HepG2 (cell line): ENCODE results near the gene KCNK5. TPM values are rescaled to one million over a fixed set of nuclear protein-coding genes. Genes with fewer than 3 reads are reported as not detected.

Experiments used
- ATAC-seq: fragments of 200-7000 bp; cut with Tn5 transposase; 3 replicates; pipeline ENCODE4 v1.9.1; 2020; ENCODE audit warnings: mild to moderate bottlenecking, moderate library complexity
- BruUV-seq: library from RNA; stranded (reverse); fragments of 400-500 nt; replicated peaks from 2 replicates; lab custom pipeline; 2021; lab: Mats Ljungman, UMichigan
- CTCF ChIA-PET: fragments of 300-600 bp; formaldehyde crosslinking; extraction: SDS; loops from one replicate; lab custom pipeline; 2021; ENCODE audit warnings: low total read pairs, inconsistent platforms, low intra/inter-chr PET ratio; lab: Yijun Ruan, JAX
- POLR2A ChIA-PET: fragments of 350-600 bp; sonication (Branson Sonifier 250); formaldehyde crosslinking; loops from one replicate; lab custom pipeline; 2020; ENCODE audit warnings: antibody characterized with exemption, inconsistent platforms; lab: Yijun Ruan, JAX
- DNase-seq: peaks from one replicate; pipeline ENCODE4 v3.0.0-alpha.2; 2015; ENCODE audit warnings: low spot score
- FAIRE-seq: peaks from 3 replicates; lab custom pipeline; 2011; peaks lifted over from hg19 to GRCh38; lab: Jason Lieb, UNC
- H2AFZ ChIP-seq: one replicate; pipeline ENCODE4 v1.6.1; 2011; ENCODE audit warnings: low read length, inconsistent platforms
- H3K27ac ChIP-seq: fragments of 300-600 bp; 3 replicates; pipeline ENCODE4 v1.8.0; 2011; ENCODE audit warnings: mixed run types, mild to moderate bottlenecking, mixed read lengths, low read length, inconsistent platforms; ENCODE audit not compliant: insufficient read depth; ENCODE audit errors: extremely low read length
- H3K27me3 ChIP-seq, 2 experiments: fragments of 200-600 bp in 1 of 2; 2 replicates in 1 of 2; 3 replicates in 1 of 2; pipeline versions ENCODE4 v1.6.0 to v1.8.0; 2011; ENCODE audit warnings: low read length in 2 of 2, mild to moderate bottlenecking in 2 of 2, moderate library complexity in 2 of 2, inconsistent platforms in 1 of 2; ENCODE audit not compliant: insufficient read depth in 2 of 2, control insufficient read depth in 1 of 2
- H3K36me3 ChIP-seq, 2 experiments: fragments of 200-600 bp in 1 of 2; replicated peaks in 1 of 2; 2 replicates in 1 of 2; 3 replicates in 1 of 2; pipeline versions ENCODE4 v1.5.1 to v1.8.0; 2011; ENCODE audit warnings: low read length in 2 of 2, inconsistent platforms in 1 of 2; ENCODE audit not compliant: insufficient read depth in 2 of 2, control insufficient read depth in 1 of 2
- H3K4me1 ChIP-seq: 2 replicates; pipeline ENCODE4 v1.5.1; 2012; ENCODE audit warnings: low read length, inconsistent platforms; ENCODE audit not compliant: insufficient read depth
- H3K4me2 ChIP-seq: 2 replicates; pipeline ENCODE4 v1.6.0; 2011; ENCODE audit warnings: low read depth, low read length, inconsistent platforms
- H3K4me3 ChIP-seq, 3 experiments: fragments of 200-600 bp in 1 of 3; sonication (generic), shearing (Covaris generic) in 1 of 3; replicated peaks in 1 of 3; 2 replicates each; pipeline ENCODE4 v1.5.1; 2011 to 2016; ENCODE audit warnings: low read length in 3 of 3, inconsistent platforms in 2 of 3, low read depth in 2 of 3, mild to moderate bottlenecking in 2 of 3, control low read depth in 1 of 3, mixed read lengths in 1 of 3; ENCODE audit not compliant: insufficient read depth in 1 of 3
- H3K79me2 ChIP-seq: one replicate; pipeline ENCODE4 v1.6.1; 2011; ENCODE audit warnings: low read length, inconsistent platforms; ENCODE audit not compliant: insufficient read depth
- H3K9ac ChIP-seq: 2 replicates; pipeline ENCODE4 v1.6.0; 2011; ENCODE audit warnings: mild to moderate bottlenecking, low read depth, low read length, inconsistent platforms; ENCODE audit not compliant: insufficient read depth
- H3K9me3 ChIP-seq: 2 replicates; pipeline ENCODE4 v1.5.1; 2012; ENCODE audit warnings: mild to moderate bottlenecking, low read length
- H4K20me1 ChIP-seq: 2 replicates; pipeline ENCODE4 v1.6.0; 2011; ENCODE audit warnings: inconsistent platforms, mild to moderate bottlenecking, low read length, moderate library complexity; ENCODE audit not compliant: insufficient read depth
- AKAP8 ChIP-seq: sonication (generic); formaldehyde crosslinking; IDR thresholded peaks from 2 replicates; pipeline ENCODE4 v1.5.1; 2020; ENCODE audit warnings: mild to moderate bottlenecking, missing genetic modification reagents
- RARG ChIP-seq: sonication (generic); formaldehyde crosslinking; IDR thresholded peaks from 2 replicates; pipeline ENCODE4 v1.4.0; 2020; ENCODE audit warnings: low read depth, mild to moderate bottlenecking, missing genetic modification reagents
- ZBTB14 ChIP-seq: sonication (generic); formaldehyde crosslinking; IDR thresholded peaks from 2 replicates; pipeline ENCODE4 v1.4.0; 2020; ENCODE audit warnings: missing genetic modification reagents
- ZFP90 ChIP-seq: sonication (generic); formaldehyde crosslinking; IDR thresholded peaks from 2 replicates; pipeline ENCODE4 v1.8.0; 2022; ENCODE audit warnings: missing genetic modification reagents, mild to moderate bottlenecking, inconsistent platforms, borderline replicate concordance
- ZNF34 ChIP-seq: sonication (generic); formaldehyde crosslinking; IDR thresholded peaks from 2 replicates; pipeline ENCODE4 v1.4.0; 2020; ENCODE audit warnings: mild to moderate bottlenecking, missing genetic modification reagents, borderline replicate concordance
- ZNF768 ChIP-seq: sonication (generic); formaldehyde crosslinking; IDR thresholded peaks from 2 replicates; pipeline ENCODE4 v1.4.0; 2020; ENCODE audit warnings: missing genetic modification reagents
- ZNF878 ChIP-seq: sonication (generic); formaldehyde crosslinking; IDR thresholded peaks from 2 replicates; pipeline ENCODE4 v1.8.1; 2023; ENCODE audit warnings: mild to moderate bottlenecking, missing genetic modification reagents, moderate library complexity
- WGBS: methylation state at CpG from one replicate; pipeline ENCODE4 v1.1.6; 2017; ENCODE audit warnings: low lambda C conversion rate; 5-methylcytosine and 5-hydroxymethylcytosine counted together
- in situ Hi-C: cut with HindIII; loops from 2 replicates; pipeline ENCODE4 v1.10.0; 2017; ENCODE audit warnings: low pct_unique_long_range_greater_than_20kb; ENCODE audit not compliant: extremely low pct_ligation_motif_present
- intact Hi-C: fragments of 100-400 bp; cut with micrococcal nuclease; formaldehyde crosslinking; loops from one replicate; pipeline ENCODE4 v1.10.0; 2022; ENCODE audit not compliant: unreplicated experiment
- polyA plus RNA-seq, 8 experiments: library from polyadenylated mRNA; depleted of rRNA in 3 of 8; stranded (reverse) in 7 of 8; unstranded in 1 of 8; fragments of >200 nt; fragmentation: Illumina TruSeq in 4 of 8; extraction: Trizol in 4 of 8; gene quantifications; 2 replicates each; pipeline versions ENCODE4 v1.2.1 to v1.2.3, GENCODE V29; 2011 to 2016; ENCODE audit warnings: low read depth in 4 of 8, missing spikeins in 1 of 8, mixed read lengths in 1 of 8; ENCODE audit not compliant: insufficient read depth in 1 of 8
- total RNA-seq, 5 experiments: library from RNA; depleted of rRNA; stranded (reverse); fragments of >200 nt; fragmentation: Illumina TruSeq; extraction: Trizol; gene quantifications; 2 replicates each; pipeline ENCODE4 v1.2.3, GENCODE V29; 2016; ENCODE audit warnings: low read depth in 1 of 5

Gene KCNK5
- total and polyA plus RNA-seq, 2 of the 13 experiments (the other 11 are each of a cell fraction or from before 2014, with no cell fraction given): 0.04 TPM; not detected in 1

- TF ChIP-seq AKAP8 (CRISPR knock-in tag): no peak
Observed at GRCh38 chr6:39197922-39198500, 31.3 kb downstream of the KCNK5 start (continued).

GRCh38 chr6:39197521-39197920, 31.8 kb downstream of the KCNK5 start:
- TF ChIP-seq ZBTB14 (CRISPR knock-in tag): no peak
- no peak for TF ChIP-seq ZNF768 (CRISPR knock-in tag)
- TF ChIP-seq ZFP90: no peak
- TF ChIP-seq ZNF878 (CRISPR knock-in tag): no peak
- no peak for TF ChIP-seq ZNF34 (CRISPR knock-in tag)
- no peak for TF ChIP-seq RARG (CRISPR knock-in tag)
- Histone ChIP-seq H3K4me2 (no peak overlapping the region), H3K27ac (no peak overlapping the region), H3K9me3 (no peaks in the 10 kb centered on the region), H2AFZ (no peak overlapping the region), H3K4me1 (no peaks in the 10 kb centered on the region), H3K9ac (no peak overlapping the region), H3K27me3 (no peaks in the 10 kb centered on the region), H3K79me2 (no peaks in the 10 kb centered on the region), H3K36me3 (no peaks in the 10 kb centered on the region), H3K4me3 (no peak overlapping the region), H4K20me1 (no peaks in the 10 kb centered on the region)
- in situ Hi-C loops: no loop called here
- DNase-seq (no peak), FAIRE-seq (no peak), ATAC-seq (no peak)
- 56% methylated on average over 4 of the region's 4 CpGs for whole genome bisulfite sequencing
- intact Hi-C loops: no loop called here
- no TSS peak for BruUV-seq
- POLR2A ChIA-PET: no interaction called here
- CTCF ChIA-PET: no interaction called here
